ENCODE data around the gene RPS21.

Gene RPS21

DNA sequence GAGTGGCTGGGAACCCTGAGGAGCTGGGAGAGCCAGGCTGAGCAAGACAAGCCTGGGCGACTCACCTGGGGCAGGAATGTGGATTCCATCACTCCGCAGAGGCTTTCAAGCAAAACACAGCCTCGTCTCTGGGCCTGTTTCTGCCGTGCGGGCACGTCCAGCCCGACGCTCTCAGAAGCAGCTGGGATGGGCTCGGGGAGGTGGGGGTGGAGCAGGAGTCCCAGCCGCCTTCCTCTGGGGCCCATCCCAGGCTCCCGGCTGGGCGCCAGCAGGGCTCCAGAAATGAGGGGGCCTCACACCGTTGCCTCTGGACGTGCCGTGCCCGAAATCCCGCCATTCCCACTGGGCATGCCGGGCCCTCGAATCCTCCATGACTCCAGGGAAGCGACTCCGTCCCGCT lies 8.7 kb upstream of the RPS21 start:
- no peak for DNase-seq (ENCODE audit: low read depth in 2 of 2)

- DNase-seq (ENCODE audit: low read depth in 2 of 2) = no peak
These were observed 5.6 kb upstream of the RPS21 start for GRCh38 chr20:62381202-62381797.

GRCh38 chr20:62381842-62382241 lies 5.1 kb upstream of the RPS21 start:
- no peak for DNase-seq (ENCODE audit: low read depth in 2 of 2)

DNA sequence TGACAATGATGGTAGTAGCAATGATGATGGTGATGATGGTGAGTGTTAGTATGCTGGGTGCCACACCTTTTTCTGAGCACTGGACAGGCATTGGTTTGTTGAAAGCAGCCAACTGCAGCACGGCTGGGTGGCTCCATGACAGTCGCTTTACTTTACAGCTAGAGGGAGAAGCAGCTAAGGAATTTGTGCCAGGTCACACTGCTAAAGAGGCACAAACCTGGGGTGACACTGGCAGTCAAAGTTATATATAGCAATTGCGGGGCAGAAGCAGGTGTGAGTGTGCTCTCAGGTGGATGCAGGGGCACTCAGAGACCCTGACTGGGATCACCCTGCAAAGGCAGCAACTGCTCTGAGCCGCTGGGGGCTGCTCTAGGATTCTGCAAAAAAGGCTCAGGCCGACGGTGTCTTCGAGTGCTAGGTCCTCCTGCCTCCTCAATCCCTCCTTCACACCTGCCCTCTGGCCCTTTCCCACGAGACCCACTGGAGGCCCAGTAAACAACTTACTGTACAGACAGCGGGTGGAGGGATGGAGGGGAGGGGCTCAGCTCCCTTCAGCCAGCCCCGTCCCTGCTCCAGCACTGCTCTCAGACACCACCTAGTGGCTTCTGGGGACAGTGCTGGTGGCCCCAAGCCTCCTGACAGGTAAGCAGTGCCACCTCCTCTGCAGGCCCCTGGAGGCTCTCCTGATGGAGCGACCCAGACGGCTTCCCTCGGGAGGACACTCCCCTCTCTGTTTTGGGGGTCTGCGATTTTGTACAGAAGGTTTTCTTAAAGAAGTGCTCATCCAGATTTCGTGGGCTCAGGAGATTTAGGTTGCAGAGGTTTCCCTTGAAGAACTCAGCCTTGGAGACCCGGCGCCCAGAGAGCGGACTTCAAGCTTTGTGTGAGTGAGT lies 4.4 kb upstream of the RPS21 start:
- peak; percentile 52 to 75 for DNase-seq (ENCODE audit: low read depth in 2 of 2)

DNA sequence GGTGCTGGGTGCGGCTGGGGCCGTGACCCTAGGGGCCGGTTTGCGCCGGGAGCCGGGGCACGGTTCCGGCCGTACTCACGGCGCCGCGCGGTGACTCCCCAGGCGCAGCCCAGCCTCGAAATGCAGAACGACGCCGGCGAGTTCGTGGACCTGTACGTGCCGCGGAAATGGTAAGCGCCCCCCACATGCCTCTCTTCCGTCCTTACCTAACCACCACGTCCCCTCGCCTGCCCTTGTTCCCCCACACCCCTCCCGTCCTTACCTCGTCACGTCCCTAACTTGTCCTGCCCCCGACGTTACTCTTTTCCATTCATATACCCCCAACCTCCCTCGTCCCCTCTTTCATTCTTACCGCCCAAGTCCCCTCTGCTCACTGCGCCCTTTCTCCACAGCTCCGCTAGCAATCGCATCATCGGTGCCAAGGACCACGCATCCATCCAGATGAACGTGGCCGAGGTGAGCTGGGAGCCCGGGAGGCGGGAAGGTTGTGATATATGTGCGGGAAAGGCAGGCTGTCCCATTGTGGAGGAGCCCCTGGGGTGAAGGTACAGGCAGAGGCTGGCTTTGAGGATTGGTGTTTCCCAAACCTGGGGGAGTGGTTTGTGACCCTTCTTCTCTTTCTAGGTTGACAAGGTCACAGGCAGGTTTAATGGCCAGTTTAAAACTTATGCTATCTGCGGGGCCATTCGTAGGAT lies 463 bp downstream of the RPS21 start:
- no peak for DNase-seq (ENCODE audit: low read depth in 2 of 2)

- no peak for DNase-seq (ENCODE audit: low read depth in 2 of 2)
These were observed 1.2 kb downstream of the RPS21 start for GRCh38 chr20:62387933-62388635.

- no peak for DNase-seq (ENCODE audit: low read depth in 2 of 2)
These were observed 2.1 kb downstream of the RPS21 start for GRCh38 chr20:62388839-62389600.

GRCh38 chr20:62389601-62390087 lies 2.7 kb downstream of the RPS21 start:
- no peak for DNase-seq (ENCODE audit: low read depth in 2 of 2)

DNA sequence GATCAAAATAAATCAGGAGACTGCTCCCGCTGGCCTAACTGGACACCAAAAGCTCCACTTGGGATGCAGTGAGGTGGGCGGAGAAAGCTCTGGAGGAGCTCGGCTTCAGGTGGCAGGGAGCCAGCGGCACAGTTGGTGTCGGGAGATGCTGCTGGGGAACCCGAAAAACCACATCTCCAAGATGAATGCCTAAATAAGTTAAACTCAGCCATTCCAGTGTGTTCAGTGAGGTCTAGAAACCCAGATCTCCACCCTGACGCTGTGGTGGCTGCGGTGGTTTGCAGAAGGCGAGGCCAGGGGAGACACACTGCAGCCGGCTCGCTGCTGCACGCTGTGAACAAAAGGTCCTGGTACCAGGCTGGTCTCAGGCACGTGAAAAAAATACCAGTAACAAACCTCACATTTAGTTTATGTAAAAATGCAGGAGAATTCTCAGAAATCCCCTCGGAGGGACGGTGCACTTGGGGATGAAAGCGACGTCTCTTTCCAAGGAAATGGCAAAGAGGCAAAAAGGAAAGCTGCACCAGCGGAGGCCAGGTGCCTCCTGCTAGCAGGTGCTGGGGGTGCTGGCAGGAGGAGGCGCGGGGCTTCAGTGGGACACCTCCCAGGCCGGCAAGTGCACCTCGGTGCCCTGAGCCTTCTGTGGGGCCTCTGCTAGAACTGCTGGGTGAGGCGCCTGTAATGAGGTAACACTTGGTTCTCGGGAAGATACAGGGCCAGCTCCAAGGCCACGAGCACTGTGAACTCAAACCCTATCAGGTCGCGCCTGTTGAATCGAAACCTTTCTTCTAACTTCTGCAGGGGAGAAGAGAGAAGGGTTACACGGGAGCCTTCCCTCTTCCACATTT lies 3.6 kb downstream of the RPS21 start:
- DNase-seq (ENCODE audit: low read depth in 2 of 2) = no peak

- DNase-seq (ENCODE audit: low read depth in 2 of 2) = no peak
These were observed 4.5 kb downstream of the RPS21 start for GRCh38 chr20:62391165-62392076.

GRCh38 chr20:62392077-62392418 lies 5.1 kb downstream of the RPS21 start:
- DNase-seq (ENCODE audit: low read depth in 2 of 2) = no peak

DNA sequence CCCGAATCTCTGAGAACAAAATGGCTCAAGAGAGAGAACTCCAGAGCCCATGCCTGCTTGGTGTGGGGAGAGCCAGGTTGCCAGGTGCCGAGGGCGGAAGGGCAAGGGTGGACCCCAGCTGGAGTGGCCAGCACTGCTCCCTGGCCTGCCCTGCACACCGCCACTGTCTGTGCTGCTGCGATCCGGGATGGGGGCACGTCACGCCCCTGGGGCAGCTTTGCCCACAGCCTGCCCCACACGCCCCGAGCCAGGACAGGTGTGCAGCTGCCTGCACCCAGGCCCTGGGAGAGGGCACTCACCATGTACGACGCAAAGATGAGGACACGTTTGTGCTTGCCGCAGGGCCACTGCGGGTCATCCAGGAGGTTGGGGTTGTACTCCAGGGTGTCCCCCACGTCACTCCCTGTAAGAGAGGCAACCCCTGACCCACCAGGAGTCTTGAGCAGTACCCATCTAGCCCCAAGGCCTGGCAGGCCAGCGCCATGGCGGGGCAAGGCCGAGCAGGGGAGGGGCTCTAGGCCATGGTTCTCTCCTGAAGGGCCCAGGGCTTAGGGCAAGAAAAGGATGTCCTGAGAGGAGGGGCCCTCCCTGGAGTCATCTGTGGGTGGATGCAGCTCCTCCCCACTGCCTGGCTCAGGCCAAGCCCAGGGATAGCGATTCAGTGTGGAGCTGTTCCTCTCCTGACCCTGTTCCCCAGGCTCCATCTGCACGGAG lies 5.9 kb downstream of the RPS21 start:
- no peak for DNase-seq (ENCODE audit: low read depth in 2 of 2)

GRCh38 chr20:62393335-62393665 lies 6.4 kb downstream of the RPS21 start:
- DNase-seq (ENCODE audit: low read depth in 2 of 2) = no peak

DNA sequence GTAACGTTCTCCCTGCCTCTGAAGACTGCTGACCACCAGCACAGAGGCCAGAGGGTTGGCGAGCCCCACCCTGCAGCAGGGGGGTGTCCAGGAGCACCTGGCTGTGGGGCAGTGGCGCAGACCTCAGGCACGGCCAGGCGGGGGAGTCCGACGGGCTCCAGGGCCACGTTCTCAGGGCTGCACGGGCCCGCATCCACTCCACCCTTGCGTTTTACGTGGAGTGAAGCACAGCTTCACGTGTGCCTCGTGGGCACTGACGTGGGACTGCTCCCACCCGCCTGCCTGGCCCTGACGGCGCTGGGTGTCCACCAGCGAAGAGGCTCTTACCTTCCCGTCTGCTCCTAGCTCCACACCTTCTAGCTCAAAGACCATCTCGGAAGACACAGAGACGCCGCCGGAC lies 6.9 kb downstream of the RPS21 start:
- no peak for DNase-seq (ENCODE audit: low read depth in 2 of 2)

- no peak for DNase-seq (ENCODE audit: low read depth in 2 of 2)
These were observed 7.6 kb downstream of the RPS21 start for GRCh38 chr20:62394248-62395245.

GRCh38 chr20:62395311-62396242 lies 8.7 kb downstream of the RPS21 start:
- no peak for DNase-seq (ENCODE audit: low read depth in 2 of 2)

All from stimulated activated CD4-positive, alpha-beta T cell treated with anti-CD3 and anti-CD28 coated beads, Interleukin-12 subunit alpha, Interleukin-12 subunit beta, amount 100 ng/mL, for 24 hours (primary cell).